Lung (tissue), 12 donors: ENCODE results near the gene CBL. TPM values are rescaled to one million over a fixed set of nuclear protein-coding genes. Genes with fewer than 3 reads are reported as not detected.

Source experiments
- ATAC-seq: fragments of 200-7000 bp; cut with Tn5 transposase; one replicate; pipeline ENCODE4 v1.9.1; 2020; ENCODE audit warnings: moderate number of reproducible peaks; ENCODE audit not compliant: insufficient read depth, low FRiP score
- DNase-seq, 3 donors: peaks; one replicate each; pipeline ENCODE4 v3.0.0-alpha.2; 2013 to 2017
- H3K27ac ChIP-seq, 2 donors: one replicate each; pipeline ENCODE4 v1.5.1; 2013; ENCODE audit warnings: mild to moderate bottlenecking in 2 of 2, moderate library complexity in 2 of 2, control low read depth in 1 of 2, inconsistent platforms in 1 of 2, low read depth in 1 of 2, low read length in 1 of 2
- H3K27me3 ChIP-seq, 3 donors: one replicate each; pipeline ENCODE4 v1.5.1; 2013; ENCODE audit warnings: low read length in 2 of 3; ENCODE audit not compliant: control insufficient read depth in 3 of 3, insufficient read depth in 3 of 3
- H3K36me3 ChIP-seq, 4 donors: one replicate each; pipeline ENCODE4 v1.5.1; 2013; ENCODE audit warnings: low read length in 4 of 4, mild to moderate bottlenecking in 1 of 4, moderate library complexity in 1 of 4; ENCODE audit not compliant: control insufficient read depth in 4 of 4, insufficient read depth in 4 of 4
- H3K4me1 ChIP-seq, 5 donors: one replicate each; pipeline ENCODE4 v1.5.1; 2013; ENCODE audit warnings: low read length in 5 of 5, mild to moderate bottlenecking in 2 of 5, moderate library complexity in 1 of 5; ENCODE audit not compliant: control insufficient read depth in 5 of 5, insufficient read depth in 5 of 5
- H3K4me3 ChIP-seq: one replicate; pipeline ENCODE4 v1.5.1; 2013; ENCODE audit warnings: mild to moderate bottlenecking, control low read depth, moderate library complexity
- H3K9ac ChIP-seq, 2 donors: one replicate each; pipeline ENCODE4 v1.5.1; 2013; ENCODE audit warnings: low read length in 2 of 2, control low read depth in 1 of 2; ENCODE audit not compliant: insufficient read depth in 1 of 2
- H3K9me3 ChIP-seq, 4 donors: one replicate each; pipeline ENCODE4 v1.5.1; 2013; ENCODE audit warnings: low read length in 3 of 4, mild to moderate bottlenecking in 1 of 4, moderate library complexity in 1 of 4; ENCODE audit not compliant: control insufficient read depth in 4 of 4, insufficient read depth in 3 of 4
- CTCF ChIP-seq: IDR thresholded peaks from 2 replicates; pipeline ENCODE4 v1.5.1; 2012; ENCODE audit warnings: mild to moderate bottlenecking; ENCODE audit errors: control extremely low read depth, extremely low read depth
- WGBS, 2 donors: extraction: QIAGEN DNeasy Blood & Tissue Kit; methylation state at CpG; one replicate each; pipeline ENCODE4 v1.1.7; 2013; 5-methylcytosine and 5-hydroxymethylcytosine counted together
- polyA plus RNA-seq, 2 donors: library from polyadenylated mRNA; stranded (reverse); fragments of 200-250 nt; gene quantifications; one replicate each; pipeline ENCODE4 v1.2.1, GENCODE V29; 2013
- total RNA-seq, 2 donors: library from RNA; depleted of rRNA in 1 of 2; stranded (reverse); fragments of >200 nt in 1 of 2; gene quantifications; one replicate each; pipeline ENCODE4 v1.2.1, GENCODE V29; 2014 to 2021
- donor health status: control.
- donor health status: control.
- donor health status: Bipolar disorder and iron deficiency.
- donor health status: healthy.
- donor health status: DM: yes; HTN: yes; CAD: no.

CBL gene
- total and polyA plus RNA-seq, 4 donors, result 8.7 to 25.1 (median 16.1) TPM

- no peaks in the 10 kb centered on the region for H3K4me1 ChIP-seq
- ATAC-seq (no peak), DNase-seq (no peak)
- peaks cover 0 to 6% (median 0%) of the 10 kb centered on the region in 3 donors for H3K27me3 ChIP-seq
- WGBS, 2 donors, result 52 to 77% methylated on average over 6 of the region's 6 CpGs
- H3K27ac ChIP-seq, result no peak within 1 kb of the TSS
- no peaks in the 10 kb centered on the region for H3K9me3 ChIP-seq
- no peak within 1 kb of the TSS for H3K4me3 ChIP-seq
- TF ChIP-seq CTCF, result no peak
- no peak within 1 kb of the TSS for H3K9ac ChIP-seq
- no peaks in the 10 kb centered on the region for H3K36me3 ChIP-seq
These were observed 140.5 kb downstream of the CBL start, which contains the start of gene MFRP for GRCh38 chr11:119346605-119347004. TSS of gene MFRP (minus strand) at chr11:119346705. CDS start at chr11:119346513, 192 bp downstream.

- Histone ChIP-seq H3K36me3 (no peaks in the 10 kb centered on the region), H3K9me3 (no peaks in the 10 kb centered on the region), H3K27me3 (peaks cover 0 to 6% (median 0%) of the 10 kb centered on the region in 3 donors), H3K4me3 (no peak overlapping the region), H3K4me1 (no peaks in the 10 kb centered on the region), H3K27ac (no peak overlapping the region), H3K9ac (no peak overlapping the region)
- 82 to 98% methylated on average over 2 of the region's 2 CpGs for WGBS, 2 donors
- no peak for TF ChIP-seq CTCF
- DNase-seq (no peak), ATAC-seq (no peak)
These were observed 141.1 kb downstream of the CBL start for GRCh38 chr11:119347242-119347641.

- no peaks in the 10 kb centered on the region for H3K9me3 ChIP-seq
- WGBS, 2 donors, result 77% methylated on average over 16 of the region's 16 CpGs
- no peak for TF ChIP-seq CTCF
- H3K27me3 ChIP-seq, result peaks cover 0 to 6% (median 0%) of the 10 kb centered on the region in 3 donors
- DNase-seq, result no peak
- H3K4me3 ChIP-seq, result no peak overlapping the region
- H3K9ac ChIP-seq, result no peak overlapping the region
- no peak overlapping the region for H3K27ac ChIP-seq
- no peak for ATAC-seq
- H3K4me1 ChIP-seq, result peaks cover 0 to 4% (median 2%) of the 10 kb centered on the region in 5 donors
- no peaks in the 10 kb centered on the region for H3K36me3 ChIP-seq
These were observed 141.9 kb downstream of the CBL start for GRCh38 chr11:119347940-119348605.
